PFSK-1 (cell line): ENCODE data around the gene ARFGAP3.

ENCODE experiments used
- FOXP2 ChIP-seq: optimal IDR thresholded peaks from 2 replicates; pipeline ENCODE3; 2011; ENCODE audit warnings: borderline replicate concordance, control low read depth, inconsistent platforms; ENCODE audit not compliant: insufficient read depth; ENCODE audit errors: extremely low read length, extremely low read depth
- POLR2AphosphoS5 ChIP-seq: IDR thresholded peaks from 2 replicates; pipeline ENCODE4 v1.6.1; 2012; ENCODE audit warnings: low read depth, mild to moderate bottlenecking, control low read depth, low read length, moderate library complexity
- REST ChIP-seq, 2 experiments: IDR thresholded peaks; 2 replicates each; pipeline versions ENCODE4 v1.6.1 to v1.8.0; 2011 to 2012; ENCODE audit warnings: low read depth in 2 of 2, low read length in 2 of 2, control low read depth in 1 of 2, inconsistent platforms in 1 of 2, mild to moderate bottlenecking in 1 of 2, moderate library complexity in 1 of 2; ENCODE audit not compliant: insufficient read depth in 1 of 2
- SIN3A ChIP-seq: IDR thresholded peaks from 2 replicates; pipeline ENCODE4 v1.6.1; 2012; ENCODE audit warnings: mild to moderate bottlenecking, low read length, moderate library complexity, borderline replicate concordance; ENCODE audit not compliant: insufficient read depth
- TAF1 ChIP-seq: IDR thresholded peaks from 2 replicates; pipeline ENCODE4 v1.6.1; 2012; ENCODE audit warnings: low read length, control low read depth, borderline replicate concordance; ENCODE audit not compliant: insufficient read depth

The ARFGAP3 gene

GRCh38 chr22:42881982-42882656 lies 25.0 kb upstream of the ARFGAP3 start:
- TF ChIP-seq REST (IDR thresholded peaks at IDR 0.05; ENCODE audit: insufficient read depth in 1 of 2, low read depth in 2 of 2, low read length in 2 of 2), result no peak
- TF ChIP-seq FOXP2, result no peak
- TF ChIP-seq SIN3A, result no peak
- TF ChIP-seq POLR2AphosphoS5, result no peak
- TF ChIP-seq TAF1, result no peak

GRCh38 chr22:42881298-42881697 lies 24.2 kb upstream of the ARFGAP3 start:
- TF ChIP-seq SIN3A (no peak), TAF1 (no peak), REST (IDR thresholded peaks at IDR 0.05; ENCODE audit: insufficient read depth in 1 of 2, low read depth in 2 of 2, low read length in 2 of 2) (no peak), POLR2AphosphoS5 (no peak), FOXP2 (no peak)

GRCh38 chr22:42880815-42881214 lies 23.7 kb upstream of the ARFGAP3 start:
- no peak for TF ChIP-seq POLR2AphosphoS5
- no peak for TF ChIP-seq FOXP2
- no peak for TF ChIP-seq TAF1
- no peak for TF ChIP-seq REST (IDR thresholded peaks at IDR 0.05; ENCODE audit: insufficient read depth in 1 of 2, low read depth in 2 of 2, low read length in 2 of 2)
- no peak for TF ChIP-seq SIN3A

GRCh38 chr22:42879371-42880021 lies 22.4 kb upstream of the ARFGAP3 start:
- TF ChIP-seq POLR2AphosphoS5 (no peak), REST (IDR thresholded peaks at IDR 0.05; ENCODE audit: insufficient read depth in 1 of 2, low read depth in 2 of 2, low read length in 2 of 2) (no peak), SIN3A (no peak), TAF1 (no peak), FOXP2 (no peak)
